ENCODE measurements around the gene ADAMTSL1. TPM values are rescaled to one million over a fixed set of nuclear protein-coding genes. Genes with fewer than 3 reads are reported as not detected.

Gene ADAMTSL1
- total and polyA plus RNA-seq, 2 of the 8 experiments (the other 6 are each of a cell fraction or from before 2014, with no cell fraction given): 0.84 to 1.1 TPM

GRCh38 chr9:18947892-18948339 lies 474.0 kb downstream of the ADAMTSL1 start (continued):
- no peak for TF ChIP-seq CHD7 (IDR thresholded peaks at IDR 0.05; ENCODE audit: insufficient replicate concordance, low read length)
- TF ChIP-seq CHD2 (IDR thresholded peaks at IDR 0.05; ENCODE audit: low read length): no peak

All from H1 (cell line).